ENCODE results near the gene RNF167.
A peak's percentile ranks its signal among the peaks of the same experiment; 100 is the strongest.
"Not testable (repeated sequence)": the region's sequence is repeated elsewhere in the genome, so short reads cannot be mapped to it uniquely, and the experiment has no call there.

Gene RNF167

DNA sequence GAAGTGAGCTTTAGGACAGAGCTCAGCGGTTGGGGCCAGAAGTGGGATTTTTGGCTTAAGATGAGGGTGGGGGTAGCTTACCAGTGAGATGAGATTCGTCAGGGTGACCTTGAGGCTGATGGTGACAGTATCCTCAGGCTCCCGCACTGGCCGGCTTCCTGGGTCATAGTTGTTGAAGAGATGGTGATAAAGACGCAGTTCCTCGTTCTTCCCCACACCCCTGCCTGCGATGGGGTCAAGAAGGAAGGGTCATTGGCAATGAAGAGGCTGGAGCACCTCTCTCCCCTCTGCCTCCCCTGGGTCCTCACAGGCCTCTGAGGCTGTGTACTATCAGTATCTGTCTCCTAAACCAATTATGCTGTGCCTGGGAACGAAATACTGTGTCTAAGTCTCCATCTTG lies 37.5 kb upstream of the RNF167 start:
- no peak for DNase-seq (ENCODE audit: low read depth in 3 of 3)

DNA sequence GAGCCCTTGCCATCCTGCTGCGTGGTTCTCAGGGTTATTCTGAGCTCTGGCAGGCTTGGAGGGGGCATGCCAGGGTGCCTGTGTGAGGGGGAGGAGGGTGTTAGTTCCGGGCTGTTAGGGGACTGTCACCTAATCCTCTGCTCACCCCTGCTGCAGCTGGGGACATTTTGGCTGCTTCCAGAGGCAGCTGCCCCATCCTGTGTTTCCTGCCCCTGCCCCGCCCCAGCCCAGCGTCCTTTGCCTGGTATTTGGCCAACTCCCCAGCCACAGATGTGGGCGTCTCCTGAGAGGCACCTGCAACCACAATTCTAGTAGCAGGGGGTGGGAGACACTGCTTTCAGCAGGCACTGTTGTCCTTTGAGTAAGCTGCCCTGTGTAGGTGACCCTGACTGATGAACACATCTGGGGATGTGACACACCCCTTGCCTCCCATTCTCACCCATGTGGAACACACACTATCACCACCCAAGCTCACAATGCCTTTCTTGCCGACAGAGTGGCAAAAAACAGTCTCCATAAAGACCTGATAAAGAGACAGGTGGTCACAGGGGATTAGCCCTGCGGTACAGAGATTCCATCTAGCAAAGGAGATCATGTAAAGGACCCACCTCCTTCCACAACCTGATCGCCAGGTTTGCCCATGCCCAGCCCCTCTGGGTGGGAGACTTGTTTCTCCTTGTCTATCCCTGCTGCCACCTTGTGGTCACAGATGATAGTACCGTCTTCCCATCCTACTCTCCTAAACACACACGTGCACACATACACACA lies 36.8 kb upstream of the RNF167 start, which contains the start of gene CHRNE:
Gene CHRNE (minus strand): TSS at position 48 of the 768 bp plus-strand sequence. CDS start 35 bp downstream, at position 13.
- DNase-seq (ENCODE audit: low read depth in 3 of 3) = peak; percentile 55 to 78 (median 56)

DNA sequence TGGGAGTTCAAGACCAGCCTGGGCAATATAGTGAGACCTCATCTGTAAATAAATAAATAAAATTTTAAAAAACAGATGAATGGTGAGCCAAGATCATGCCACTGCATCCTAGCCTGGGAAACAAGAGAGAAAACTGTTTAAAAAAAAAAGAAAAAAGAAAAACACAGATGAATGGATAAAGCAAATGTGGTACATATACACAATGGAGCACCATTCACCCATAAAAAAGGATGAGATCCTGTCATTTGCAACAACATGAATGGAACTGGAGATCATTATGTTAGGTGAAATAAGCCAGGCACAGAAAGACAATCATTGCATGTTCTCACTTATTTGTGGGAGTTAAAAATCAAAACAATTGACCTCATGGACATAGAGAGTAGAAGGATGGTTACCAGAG lies 33.4 kb upstream of the RNF167 start:
- not testable (repeated sequence) for DNase-seq (ENCODE audit: low read depth in 3 of 3)

DNA sequence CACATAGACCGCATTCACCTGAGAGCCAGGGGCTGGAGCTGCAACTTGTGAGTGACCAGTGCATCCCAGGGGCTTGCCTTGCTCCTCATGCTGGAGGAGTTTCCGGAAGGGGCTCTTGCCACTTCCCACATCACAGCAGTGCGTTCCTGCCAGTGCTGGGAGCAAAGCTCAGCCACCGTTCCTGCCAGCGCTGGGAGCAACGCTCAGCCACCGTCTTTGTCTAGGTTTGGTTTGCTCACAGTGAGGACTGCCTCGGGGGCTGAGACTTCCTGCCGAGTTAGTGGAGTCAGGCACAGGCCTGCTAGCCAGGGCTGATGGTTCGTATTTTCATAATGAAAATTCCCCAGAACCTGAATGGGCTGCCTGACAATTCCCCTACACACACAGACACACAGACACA lies 31.8 kb upstream of the RNF167 start:
- no peak for DNase-seq (ENCODE audit: low read depth in 3 of 3)

DNA sequence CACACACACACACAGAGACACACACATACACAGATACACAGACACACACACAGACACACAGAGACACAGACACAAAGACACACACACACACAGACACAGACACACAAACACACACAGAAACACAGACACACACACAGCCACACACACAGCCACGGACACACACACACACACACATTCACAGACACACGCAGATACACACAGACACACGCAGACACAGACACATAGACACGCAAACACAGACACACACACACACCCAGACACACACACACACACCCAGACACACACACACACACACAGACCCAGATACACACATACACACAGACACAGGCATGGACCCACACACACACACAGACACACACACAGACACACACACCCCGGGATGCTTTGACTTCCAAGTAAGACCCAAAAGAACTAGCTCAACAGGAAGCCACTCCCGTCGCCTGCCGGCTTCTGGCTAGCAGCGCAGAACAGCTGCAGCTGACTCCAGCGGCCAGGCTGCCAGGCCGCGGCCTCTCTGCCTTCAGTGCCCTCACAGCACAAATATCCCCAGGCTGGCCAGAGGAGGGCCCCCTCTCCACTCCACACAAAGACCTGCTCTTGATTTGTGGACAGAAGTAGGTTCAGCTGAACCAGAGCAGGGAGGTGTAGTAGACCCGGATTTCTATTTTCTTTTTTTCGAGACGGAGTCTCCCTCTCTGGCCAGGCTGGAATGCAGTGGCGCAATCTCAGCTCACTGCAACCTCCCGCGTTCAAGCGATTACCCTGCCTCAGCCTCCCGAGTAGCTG lies 31.2 kb upstream of the RNF167 start:
- peak; percentile 48 to 60 (median 53) for DNase-seq (ENCODE audit: low read depth in 3 of 3)

DNA sequence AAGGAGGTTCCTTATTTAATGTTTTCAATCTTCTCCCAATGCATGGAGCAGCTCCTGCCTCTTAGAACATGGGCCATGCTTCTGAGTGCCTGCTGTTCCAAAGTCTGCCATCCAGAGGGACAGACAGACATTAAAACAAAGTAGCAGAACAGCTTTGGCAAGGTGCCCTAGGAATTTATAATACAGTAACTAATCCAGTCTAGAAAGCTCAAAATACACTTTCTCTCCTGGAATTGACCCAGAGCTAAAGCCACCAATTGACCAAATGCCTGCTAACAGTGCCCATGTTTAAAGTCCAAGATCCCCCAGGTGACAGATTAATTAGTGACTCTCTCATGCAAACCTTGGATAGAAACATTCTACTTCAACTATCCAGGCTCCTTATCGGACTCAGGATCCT lies 26.1 kb upstream of the RNF167 start:
- no peak for DNase-seq (ENCODE audit: low read depth in 3 of 3)

DNA sequence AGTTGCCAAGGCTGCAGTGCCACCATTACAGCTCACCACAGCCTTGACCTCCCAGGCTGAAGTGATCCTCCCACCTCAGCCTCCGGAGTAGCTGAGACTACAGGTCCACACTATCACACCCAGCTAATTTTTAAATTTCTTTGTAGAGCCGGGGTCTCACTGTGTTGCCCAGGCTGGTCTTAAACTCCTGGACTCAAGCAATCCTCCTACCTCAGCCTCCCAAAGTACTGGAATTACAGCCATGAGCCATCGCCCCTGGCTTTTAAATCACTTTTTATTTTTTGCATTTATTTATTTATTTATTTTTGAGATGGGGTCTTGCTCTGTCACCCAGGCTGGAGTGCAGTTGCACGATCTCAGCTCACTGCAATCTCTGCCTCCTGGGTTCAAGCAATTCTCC lies 25.5 kb upstream of the RNF167 start:
- not testable (repeated sequence) for DNase-seq (ENCODE audit: low read depth in 3 of 3)

DNA sequence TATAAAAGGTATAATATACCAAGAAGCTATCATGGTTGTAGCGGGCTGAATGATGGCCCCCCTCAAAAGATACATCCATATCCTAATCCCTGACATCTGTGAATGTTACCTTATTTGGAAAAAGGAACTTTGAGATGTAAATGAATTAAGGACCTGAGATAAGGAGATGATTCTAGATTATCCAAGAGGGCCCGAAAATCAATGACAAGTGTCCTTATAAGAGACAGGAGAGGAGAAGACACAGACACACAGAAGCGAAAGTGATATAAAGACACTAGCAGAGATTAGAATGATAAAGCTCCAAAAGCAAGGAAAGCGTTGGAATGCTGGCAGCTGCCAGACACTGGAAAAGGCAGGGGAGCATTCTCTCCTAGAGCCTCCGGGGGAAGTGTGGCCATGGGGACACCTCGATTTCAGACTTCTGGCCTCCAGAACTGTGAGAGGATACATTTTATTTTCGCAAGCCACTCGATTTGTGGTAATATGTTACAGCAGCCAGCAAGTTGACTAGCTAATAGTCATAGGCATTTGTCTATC lies 20.5 kb upstream of the RNF167 start:
- DNase-seq (ENCODE audit: low read depth in 3 of 3) = no peak

DNA sequence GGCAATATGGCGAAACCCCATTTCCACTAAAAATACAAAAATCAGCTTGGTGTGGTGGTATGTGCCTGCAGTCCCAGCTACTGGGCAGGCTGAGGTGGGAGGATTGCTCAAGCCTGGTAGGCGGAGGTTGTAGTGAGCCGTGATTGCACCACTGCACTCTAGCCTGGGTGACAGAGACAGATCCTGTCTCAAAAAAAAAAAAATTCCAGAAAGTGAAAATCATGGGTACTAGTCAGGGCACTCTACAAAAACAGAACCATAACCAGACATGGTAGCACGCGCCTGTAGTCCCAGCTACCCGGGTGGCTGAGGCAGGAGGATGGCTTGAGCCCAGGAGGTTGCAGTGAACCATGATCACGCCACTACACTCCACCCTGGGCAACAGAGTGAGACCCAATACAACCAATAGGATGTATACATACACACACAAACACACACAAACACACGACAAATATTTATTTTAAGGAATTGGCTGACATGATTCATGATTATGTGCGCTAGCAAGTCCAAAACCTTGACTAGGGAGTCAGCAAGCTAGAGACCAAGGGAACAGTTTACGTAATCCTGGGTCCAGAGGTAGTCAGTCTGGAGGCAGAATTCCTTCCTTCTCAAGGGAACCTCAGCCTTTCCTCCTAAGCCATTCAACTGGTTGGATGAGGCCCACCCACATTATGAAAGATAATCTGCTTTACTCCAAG lies 19.6 kb upstream of the RNF167 start:
- no peak for DNase-seq (ENCODE audit: low read depth in 3 of 3)

DNA sequence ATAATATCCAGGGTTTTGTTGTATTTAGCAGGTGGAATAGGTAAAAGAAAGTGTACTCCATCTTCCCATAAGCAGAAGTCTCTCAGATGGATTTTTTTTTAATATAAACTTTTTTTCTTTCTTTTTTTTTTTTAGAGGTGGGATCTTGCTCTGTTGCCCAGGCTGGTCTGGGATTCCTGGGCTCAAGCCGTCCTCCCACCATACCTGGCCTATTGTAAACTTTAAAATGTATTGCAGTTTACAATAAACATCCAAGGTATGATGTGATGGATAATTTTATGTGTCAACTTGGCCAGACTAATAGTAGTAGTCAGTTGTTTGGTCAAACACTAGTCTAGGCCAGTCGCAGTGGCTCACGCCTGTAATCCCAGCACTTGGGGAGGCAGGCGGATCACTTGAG lies 18.7 kb upstream of the RNF167 start:
- no peak for DNase-seq (ENCODE audit: low read depth in 3 of 3)

DNA sequence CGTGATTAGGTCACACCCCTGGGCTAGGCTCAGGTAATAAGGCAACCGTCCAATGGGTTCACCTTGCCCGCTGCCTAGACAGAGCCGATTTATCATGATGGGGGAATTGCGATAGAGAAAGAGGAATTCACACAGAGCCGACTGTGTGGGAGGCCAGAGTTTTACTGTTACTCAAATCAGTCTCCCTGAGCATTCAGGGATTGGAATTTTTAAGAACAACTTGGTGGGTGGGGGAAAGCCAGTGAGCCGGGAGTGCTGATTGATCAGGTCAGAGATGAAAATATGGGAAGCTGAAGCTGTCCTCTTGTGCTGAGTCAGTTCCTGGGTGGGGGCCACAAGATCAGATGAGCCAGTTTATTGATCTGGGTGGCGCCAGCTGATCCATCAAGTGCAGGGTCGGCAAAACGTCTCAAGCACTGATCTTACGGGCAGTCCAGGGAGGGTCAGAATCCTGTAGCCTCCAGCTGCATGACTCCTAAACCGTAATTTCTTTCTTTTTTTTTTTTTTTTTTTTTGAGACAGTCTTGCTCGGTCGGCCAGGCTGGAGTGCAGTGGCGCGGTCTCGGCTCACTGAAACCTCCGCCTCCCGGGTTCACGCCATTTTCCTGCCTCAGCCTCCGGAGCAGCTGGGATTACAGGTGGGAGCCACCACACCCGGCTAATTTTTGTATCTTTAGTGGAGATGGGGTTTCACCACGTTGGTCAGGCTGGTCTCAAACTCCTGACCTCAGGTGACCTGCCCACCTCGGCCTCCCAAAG lies 13.3 kb upstream of the RNF167 start:
- not testable (repeated sequence) for DNase-seq (ENCODE audit: low read depth in 3 of 3)

DNA sequence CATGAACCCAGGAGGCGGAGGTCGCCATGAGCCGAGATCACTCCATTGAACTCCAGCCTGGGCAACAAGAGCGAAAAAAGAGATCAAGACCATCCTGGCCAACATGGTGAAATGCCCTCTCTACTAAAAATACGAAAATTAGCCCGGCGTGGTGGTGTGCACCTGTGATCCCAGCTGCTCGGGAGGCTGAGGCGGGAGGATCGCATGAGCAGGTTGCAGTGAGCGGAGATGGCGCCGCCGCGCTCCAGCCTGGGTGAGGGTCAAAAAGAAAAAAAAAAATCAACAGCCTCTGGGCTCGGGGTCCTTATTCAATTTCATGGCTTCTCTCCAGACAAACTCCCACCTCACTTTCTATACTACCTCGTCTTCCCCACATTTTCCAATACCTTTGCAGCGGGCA lies 11.2 kb upstream of the RNF167 start:
- DNase-seq (ENCODE audit: low read depth in 3 of 3) = no peak

DNA sequence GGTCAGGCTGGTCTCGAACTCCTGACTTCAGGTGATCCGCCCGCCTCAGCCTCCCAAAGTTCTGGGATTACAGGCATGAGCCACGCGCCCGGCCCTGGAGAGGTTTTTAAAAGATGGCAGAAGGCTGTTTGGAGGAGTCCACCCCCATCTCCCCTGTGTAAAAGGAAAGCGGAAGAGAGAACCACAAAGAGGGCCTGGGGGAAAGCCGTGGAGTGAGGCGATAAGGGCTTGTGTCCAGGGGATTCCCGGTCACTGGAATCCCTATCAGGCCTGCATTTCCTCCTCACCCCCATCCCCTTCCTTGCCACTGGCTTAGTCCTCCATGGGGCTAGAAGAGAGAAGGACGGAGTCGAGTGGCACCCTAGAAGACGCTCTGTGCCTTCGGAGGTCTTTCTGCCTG lies 8.1 kb upstream of the RNF167 start, which contains the start of gene GP1BA:
Gene GP1BA (plus strand): TSS at position 315 of the 400 bp plus-strand sequence. CDS start 328 bp downstream, outside the sequence.
- no peak for DNase-seq (ENCODE audit: low read depth in 3 of 3)

DNA sequence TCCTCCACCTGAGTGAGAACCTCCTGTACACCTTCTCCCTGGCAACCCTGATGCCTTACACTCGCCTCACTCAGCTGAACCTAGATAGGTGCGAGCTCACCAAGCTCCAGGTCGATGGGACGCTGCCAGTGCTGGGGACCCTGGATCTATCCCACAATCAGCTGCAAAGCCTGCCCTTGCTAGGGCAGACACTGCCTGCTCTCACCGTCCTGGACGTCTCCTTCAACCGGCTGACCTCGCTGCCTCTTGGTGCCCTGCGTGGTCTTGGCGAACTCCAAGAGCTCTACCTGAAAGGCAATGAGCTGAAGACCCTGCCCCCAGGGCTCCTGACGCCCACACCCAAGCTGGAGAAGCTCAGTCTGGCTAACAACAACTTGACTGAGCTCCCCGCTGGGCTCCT lies 7.3 kb upstream of the RNF167 start:
- DNase-seq (ENCODE audit: low read depth in 3 of 3) = no peak

DNA sequence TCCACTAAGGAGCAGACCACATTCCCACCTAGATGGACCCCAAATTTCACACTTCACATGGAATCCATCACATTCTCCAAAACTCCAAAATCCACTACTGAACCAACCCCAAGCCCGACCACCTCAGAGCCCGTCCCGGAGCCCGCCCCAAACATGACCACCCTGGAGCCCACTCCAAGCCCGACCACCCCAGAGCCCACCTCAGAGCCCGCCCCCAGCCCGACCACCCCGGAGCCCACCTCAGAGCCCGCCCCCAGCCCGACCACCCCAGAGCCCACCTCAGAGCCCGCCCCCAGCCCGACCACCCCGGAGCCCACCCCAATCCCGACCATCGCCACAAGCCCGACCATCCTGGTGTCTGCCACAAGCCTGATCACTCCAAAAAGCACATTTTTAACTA lies 6.4 kb upstream of the RNF167 start:
- DNase-seq (ENCODE audit: low read depth in 3 of 3) = no peak

DNA sequence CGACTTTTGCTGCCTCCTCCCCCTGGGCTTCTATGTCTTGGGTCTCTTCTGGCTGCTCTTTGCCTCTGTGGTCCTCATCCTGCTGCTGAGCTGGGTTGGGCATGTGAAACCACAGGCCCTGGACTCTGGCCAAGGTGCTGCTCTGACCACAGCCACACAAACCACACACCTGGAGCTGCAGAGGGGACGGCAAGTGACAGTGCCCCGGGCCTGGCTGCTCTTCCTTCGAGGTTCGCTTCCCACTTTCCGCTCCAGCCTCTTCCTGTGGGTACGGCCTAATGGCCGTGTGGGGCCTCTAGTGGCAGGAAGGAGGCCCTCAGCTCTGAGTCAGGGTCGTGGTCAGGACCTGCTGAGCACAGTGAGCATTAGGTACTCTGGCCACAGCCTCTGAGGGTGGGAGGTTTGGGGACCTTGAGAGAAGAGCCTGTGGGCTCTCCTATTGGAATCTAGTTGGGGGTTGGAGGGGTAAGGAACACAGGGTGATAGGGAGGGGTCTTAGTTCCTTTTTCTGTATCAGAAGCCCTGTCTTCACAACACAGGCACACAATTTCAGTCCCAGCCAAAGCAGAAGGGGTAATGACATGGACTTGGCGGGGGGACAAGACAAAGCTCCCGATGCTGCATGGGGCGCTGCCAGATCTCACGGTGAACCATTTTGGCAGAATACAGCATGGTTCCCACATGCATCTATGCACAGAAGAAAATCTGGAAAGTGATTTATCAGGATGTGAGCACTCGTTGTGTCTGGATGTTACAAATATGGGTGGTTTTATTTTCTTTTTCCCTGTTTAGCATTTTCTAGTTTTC lies 5.7 kb upstream of the RNF167 start:
- DNase-seq (ENCODE audit: low read depth in 3 of 3) = no peak

DNA sequence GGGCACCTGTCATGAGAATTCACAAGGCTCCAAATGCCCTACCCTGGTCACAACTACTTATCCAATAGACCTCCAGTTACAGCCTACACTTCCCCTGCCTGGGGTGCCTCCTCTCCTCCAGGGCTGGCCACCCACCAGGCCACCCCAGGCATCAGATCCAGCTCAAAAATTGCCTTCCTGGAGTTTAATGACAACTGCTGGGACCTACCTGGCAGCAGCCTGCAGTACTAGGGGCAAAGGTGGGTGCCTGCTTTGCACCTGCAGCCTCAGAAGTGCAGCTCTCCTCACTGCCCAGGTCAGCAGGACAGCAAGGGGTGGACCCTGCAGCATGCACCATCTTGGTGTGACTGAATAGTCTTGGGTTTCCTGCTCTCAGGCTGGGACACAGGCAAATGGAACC lies 4.4 kb upstream of the RNF167 start:
- DNase-seq (ENCODE audit: low read depth in 3 of 3) = no peak

DNA sequence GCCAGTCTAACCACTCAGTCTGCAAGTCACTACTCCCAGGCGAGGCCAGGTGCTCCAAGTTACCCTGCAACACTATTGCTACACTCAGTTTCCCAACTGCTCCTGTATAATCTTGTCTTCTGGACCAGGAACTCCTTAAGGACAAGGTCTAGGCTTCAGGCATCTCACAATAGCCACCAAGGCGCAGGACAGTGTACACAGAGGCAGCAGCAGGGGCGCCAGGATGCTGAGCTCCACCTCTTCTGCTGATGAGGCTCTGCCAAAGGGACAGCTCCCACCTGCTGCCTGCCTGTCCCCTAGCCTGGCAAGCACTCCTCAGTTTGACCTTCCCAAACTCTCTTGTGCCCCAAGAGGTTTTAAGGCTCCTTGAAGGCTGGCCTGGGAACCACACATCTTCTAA lies 3.6 kb upstream of the RNF167 start:
- no peak for DNase-seq (ENCODE audit: low read depth in 3 of 3)

DNA sequence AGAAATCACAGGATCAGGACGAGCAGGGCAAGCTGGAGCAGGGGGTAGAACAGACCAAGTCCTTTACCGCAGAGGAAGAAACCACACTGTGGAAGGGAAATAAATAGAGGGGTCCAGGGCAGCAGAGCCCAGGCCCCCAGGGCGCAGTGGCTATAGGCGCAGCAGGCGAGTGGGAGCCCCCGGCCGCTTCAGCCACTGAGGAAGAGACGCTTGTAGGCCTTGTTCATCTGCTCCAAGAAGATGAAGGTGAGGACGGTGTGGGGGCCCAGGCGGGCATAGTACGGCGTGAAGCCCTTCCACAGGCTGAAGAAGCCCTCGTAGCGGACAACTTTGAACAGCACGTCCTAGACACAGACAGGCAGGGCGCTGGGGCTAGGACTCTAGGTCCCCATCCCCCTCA lies 2.5 kb upstream of the RNF167 start:
- no peak for DNase-seq (ENCODE audit: low read depth in 3 of 3)

DNA sequence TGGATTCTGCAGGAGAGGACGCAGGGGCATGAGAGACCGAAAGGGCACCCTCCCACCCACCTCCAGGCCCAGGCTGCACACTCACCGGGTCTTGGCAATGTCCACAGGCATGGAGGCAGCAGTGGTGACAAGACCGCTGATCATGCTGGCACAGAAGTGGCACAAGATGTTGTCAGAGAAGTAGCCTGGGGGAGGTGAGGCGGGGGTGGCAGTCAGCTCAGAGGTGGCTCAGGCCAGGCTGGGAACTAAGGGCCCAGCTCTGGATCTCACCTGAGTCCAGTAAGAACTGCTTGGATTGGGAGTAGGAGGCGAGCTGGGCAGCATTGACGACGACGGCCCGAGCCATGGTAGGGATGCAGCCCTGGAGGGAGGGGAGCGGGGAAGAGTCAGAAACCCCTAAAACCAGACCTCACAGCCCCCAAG lies 2.0 kb upstream of the RNF167 start:
- no peak for DNase-seq (ENCODE audit: low read depth in 3 of 3)
